Mammary epithelial cell (primary cell): ENCODE results near the gene PSD2.

Experiments
- CTCF ChIP-seq, 2 donors: IDR thresholded peaks in 1 of 2; conservative IDR thresholded peaks in 1 of 2; 2 replicates each; pipeline ENCODE4 v1.5.1; 2011 to 2012; ENCODE audit warnings: inconsistent platforms in 2 of 2, low read length in 2 of 2, mild to moderate bottlenecking in 2 of 2, control low read depth in 1 of 2, low read depth in 1 of 2; ENCODE audit not compliant: insufficient read depth in 1 of 2; ENCODE audit errors: extremely low read depth in 1 of 2
- EZH2 ChIP-seq: IDR thresholded peaks from 2 replicates; pipeline ENCODE4 v1.6.1; 2012; ENCODE audit warnings: low read length, inconsistent platforms, borderline replicate concordance

- TF ChIP-seq CTCF (conservative IDR thresholded peaks at IDR 0.05 in 1 of 2, IDR thresholded peaks at IDR 0.05 in 1 of 2; ENCODE audit: extremely low read depth in 1 of 2, insufficient read depth in 1 of 2, low read depth in 1 of 2, low read length in 2 of 2) (no peak), EZH2 (no peak)
These were observed 30.1 kb downstream of the PSD2 start for GRCh38 chr5:139825690-139826089.
